ENCODE measurements around the gene IL1RAPL1. TPM values are rescaled to one million over a fixed set of nuclear protein-coding genes. Genes with fewer than 3 reads are reported as not detected.

IL1RAPL1 gene
- polyA plus RNA-seq, 1 donor from 2014 or later = not detected

DNA sequence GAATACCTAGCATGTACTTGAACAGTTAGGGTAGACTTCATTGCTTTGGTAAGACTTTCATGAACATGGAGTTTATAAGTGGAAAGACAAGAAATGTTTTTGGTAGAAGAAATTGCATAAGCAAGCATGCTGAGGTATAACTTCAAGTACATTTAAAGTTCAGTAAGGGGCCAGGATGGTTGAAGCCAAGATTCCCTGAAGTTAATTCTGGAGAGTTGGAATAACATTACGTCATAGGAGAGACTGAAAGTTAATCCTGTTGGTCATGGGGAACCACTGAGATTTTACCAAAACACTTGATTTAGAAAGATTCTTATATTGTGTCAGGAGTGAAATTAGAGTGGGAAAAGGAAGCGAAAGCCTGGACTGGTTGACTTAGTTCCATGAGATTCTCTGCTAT, 860.6 kb downstream of the IL1RAPL1 start:
- no peaks in the 10 kb centered on the region for H3K9me2 ChIP-seq (ENCODE audit: insufficient read depth, low read length)
- TF ChIP-seq, protein P1, sequence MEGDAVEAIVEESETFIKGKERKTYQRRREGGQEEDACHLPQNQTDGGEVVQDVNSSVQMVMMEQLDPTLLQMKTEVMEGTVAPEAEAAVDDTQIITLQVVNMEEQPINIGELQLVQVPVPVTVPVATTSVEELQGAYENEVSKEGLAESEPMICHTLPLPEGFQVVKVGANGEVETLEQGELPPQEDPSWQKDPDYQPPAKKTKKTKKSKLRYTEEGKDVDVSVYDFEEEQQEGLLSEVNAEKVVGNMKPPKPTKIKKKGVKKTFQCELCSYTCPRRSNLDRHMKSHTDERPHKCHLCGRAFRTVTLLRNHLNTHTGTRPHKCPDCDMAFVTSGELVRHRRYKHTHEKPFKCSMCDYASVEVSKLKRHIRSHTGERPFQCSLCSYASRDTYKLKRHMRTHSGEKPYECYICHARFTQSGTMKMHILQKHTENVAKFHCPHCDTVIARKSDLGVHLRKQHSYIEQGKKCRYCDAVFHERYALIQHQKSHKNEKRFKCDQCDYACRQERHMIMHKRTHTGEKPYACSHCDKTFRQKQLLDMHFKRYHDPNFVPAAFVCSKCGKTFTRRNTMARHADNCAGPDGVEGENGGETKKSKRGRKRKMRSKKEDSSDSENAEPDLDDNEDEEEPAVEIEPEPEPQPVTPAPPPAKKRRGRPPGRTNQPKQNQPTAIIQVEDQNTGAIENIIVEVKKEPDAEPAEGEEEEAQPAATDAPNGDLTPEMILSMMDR (IDR thresholded peaks at IDR 0.05; ENCODE audit: poor library complexity, severe bottlenecking) = no peak
- TF ChIP-seq POLR2AphosphoS5 (IDR thresholded peaks at IDR 0.05) (no peak), TAF1 (IDR thresholded peaks at IDR 0.05; ENCODE audit: low read depth) (no peak), EP300 (conservative IDR thresholded peaks at IDR 0.05; ENCODE audit: poor library complexity, severe bottlenecking) (no peak), SMC3 (conservative IDR thresholded peaks at IDR 0.05; ENCODE audit: poor library complexity) (no peak), MXI1 (conservative IDR thresholded peaks at IDR 0.05; ENCODE audit: poor library complexity, severe bottlenecking) (no peak), RAD21 (conservative IDR thresholded peaks at IDR 0.05) (no peak), EZH2 (IDR thresholded peaks at IDR 0.05; ENCODE audit: borderline replicate concordance, insufficient read depth, low read length, poor library complexity, severe bottlenecking) (no peak)
- TF ChIP-seq, protein P2, sequence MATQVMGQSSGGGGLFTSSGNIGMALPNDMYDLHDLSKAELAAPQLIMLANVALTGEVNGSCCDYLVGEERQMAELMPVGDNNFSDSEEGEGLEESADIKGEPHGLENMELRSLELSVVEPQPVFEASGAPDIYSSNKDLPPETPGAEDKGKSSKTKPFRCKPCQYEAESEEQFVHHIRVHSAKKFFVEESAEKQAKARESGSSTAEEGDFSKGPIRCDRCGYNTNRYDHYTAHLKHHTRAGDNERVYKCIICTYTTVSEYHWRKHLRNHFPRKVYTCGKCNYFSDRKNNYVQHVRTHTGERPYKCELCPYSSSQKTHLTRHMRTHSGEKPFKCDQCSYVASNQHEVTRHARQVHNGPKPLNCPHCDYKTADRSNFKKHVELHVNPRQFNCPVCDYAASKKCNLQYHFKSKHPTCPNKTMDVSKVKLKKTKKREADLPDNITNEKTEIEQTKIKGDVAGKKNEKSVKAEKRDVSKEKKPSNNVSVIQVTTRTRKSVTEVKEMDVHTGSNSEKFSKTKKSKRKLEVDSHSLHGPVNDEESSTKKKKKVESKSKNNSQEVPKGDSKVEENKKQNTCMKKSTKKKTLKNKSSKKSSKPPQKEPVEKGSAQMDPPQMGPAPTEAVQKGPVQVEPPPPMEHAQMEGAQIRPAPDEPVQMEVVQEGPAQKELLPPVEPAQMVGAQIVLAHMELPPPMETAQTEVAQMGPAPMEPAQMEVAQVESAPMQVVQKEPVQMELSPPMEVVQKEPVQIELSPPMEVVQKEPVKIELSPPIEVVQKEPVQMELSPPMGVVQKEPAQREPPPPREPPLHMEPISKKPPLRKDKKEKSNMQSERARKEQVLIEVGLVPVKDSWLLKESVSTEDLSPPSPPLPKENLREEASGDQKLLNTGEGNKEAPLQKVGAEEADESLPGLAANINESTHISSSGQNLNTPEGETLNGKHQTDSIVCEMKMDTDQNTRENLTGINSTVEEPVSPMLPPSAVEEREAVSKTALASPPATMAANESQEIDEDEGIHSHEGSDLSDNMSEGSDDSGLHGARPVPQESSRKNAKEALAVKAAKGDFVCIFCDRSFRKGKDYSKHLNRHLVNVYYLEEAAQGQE (IDR thresholded peaks at IDR 0.05; ENCODE audit: borderline replicate concordance) = no peak
- no peak overlapping the region for H3K9ac ChIP-seq (ENCODE audit: low read length)
- no peaks in the 10 kb centered on the region for H3K9me3 ChIP-seq (ENCODE audit: low read length)
- no peak overlapping the region for H2AFZ ChIP-seq (ENCODE audit: low read depth, low read length)
- H3F3A ChIP-seq (ENCODE audit: insufficient read depth, low read length, poor library complexity, severe bottlenecking) = no peaks in the 10 kb centered on the region
- no peaks in the 10 kb centered on the region for H3K79me2 ChIP-seq (replicated peaks; ENCODE audit: insufficient read depth, low read length)
- no peak overlapping the region for H3K27ac ChIP-seq (ENCODE audit: low read length)
- no peaks in the 10 kb centered on the region for H4K20me1 ChIP-seq (ENCODE audit: insufficient read depth)
- H3K4me2 ChIP-seq (ENCODE audit: low read length) = no peak overlapping the region
- H3K36me3 ChIP-seq (ENCODE audit: insufficient read depth, low read length) = no peaks in the 10 kb centered on the region
- H3K27me3 ChIP-seq (ENCODE audit: insufficient read depth, low read depth, low read length) = no peaks in the 10 kb centered on the region
- H3K4me3 ChIP-seq (ENCODE audit: low read length) = no peak overlapping the region

DNA sequence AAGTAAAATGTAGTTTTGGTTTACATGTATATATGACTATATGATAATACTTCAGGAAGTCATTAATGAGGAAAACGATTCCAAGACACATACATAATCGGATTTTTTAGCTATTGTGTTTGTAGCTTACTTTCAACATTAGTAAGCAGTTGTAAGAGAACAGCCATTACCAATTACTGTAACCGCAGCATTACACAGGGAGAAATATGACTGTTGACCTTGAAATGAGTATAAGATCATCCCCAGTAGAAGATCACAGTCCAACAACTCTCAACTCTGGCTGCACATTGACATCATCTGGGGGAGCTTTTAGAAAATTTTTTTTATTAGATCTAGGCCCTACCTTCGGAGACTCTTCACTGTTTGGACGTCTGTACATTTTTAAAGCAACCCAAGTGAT, 866.1 kb downstream of the IL1RAPL1 start:
- Histone ChIP-seq H3K27me3 (ENCODE audit: insufficient read depth, low read depth, low read length) (no peaks in the 10 kb centered on the region), H4K20me1 (ENCODE audit: insufficient read depth) (no peaks in the 10 kb centered on the region), H2AFZ (ENCODE audit: low read depth, low read length) (no peak overlapping the region), H3K9me2 (ENCODE audit: insufficient read depth, low read length) (no peaks in the 10 kb centered on the region), H3K79me2 (replicated peaks; ENCODE audit: insufficient read depth, low read length) (no peaks in the 10 kb centered on the region), H3K9ac (ENCODE audit: low read length) (no peak overlapping the region), H3K9me3 (ENCODE audit: low read length) (no peaks in the 10 kb centered on the region), H3F3A (ENCODE audit: insufficient read depth, low read length, poor library complexity, severe bottlenecking) (no peaks in the 10 kb centered on the region), H3K4me2 (ENCODE audit: low read length) (no peak overlapping the region), H3K36me3 (ENCODE audit: insufficient read depth, low read length) (no peaks in the 10 kb centered on the region), H3K4me3 (ENCODE audit: low read length) (no peak overlapping the region), H3K27ac (ENCODE audit: low read length) (no peak overlapping the region)
- TF ChIP-seq, protein P1 (IDR thresholded peaks at IDR 0.05; ENCODE audit: poor library complexity, severe bottlenecking) = no peak
- no peak for TF ChIP-seq TAF1 (IDR thresholded peaks at IDR 0.05; ENCODE audit: low read depth)
- TF ChIP-seq EZH2 (IDR thresholded peaks at IDR 0.05; ENCODE audit: borderline replicate concordance, insufficient read depth, low read length, poor library complexity, severe bottlenecking) = no peak
- TF ChIP-seq, protein P2 (IDR thresholded peaks at IDR 0.05; ENCODE audit: borderline replicate concordance) = no peak
- no peak for TF ChIP-seq SMC3 (conservative IDR thresholded peaks at IDR 0.05; ENCODE audit: poor library complexity)
- TF ChIP-seq MXI1 (conservative IDR thresholded peaks at IDR 0.05; ENCODE audit: poor library complexity, severe bottlenecking) = no peak
- TF ChIP-seq EP300 (conservative IDR thresholded peaks at IDR 0.05; ENCODE audit: poor library complexity, severe bottlenecking) = no peak
- TF ChIP-seq RAD21 (conservative IDR thresholded peaks at IDR 0.05) = no peak
- no peak for TF ChIP-seq POLR2AphosphoS5 (IDR thresholded peaks at IDR 0.05)
